ENCODE data around the gene CERS6. TPM values are rescaled to one million over a fixed set of nuclear protein-coding genes. Genes with fewer than 3 reads are reported as not detected.

Gene CERS6
- total and polyA plus RNA-seq, 2 of the 8 experiments (the other 6 are each of a cell fraction or from before 2014, with no cell fraction given) = 6.8 to 28.2 TPM

DNA sequence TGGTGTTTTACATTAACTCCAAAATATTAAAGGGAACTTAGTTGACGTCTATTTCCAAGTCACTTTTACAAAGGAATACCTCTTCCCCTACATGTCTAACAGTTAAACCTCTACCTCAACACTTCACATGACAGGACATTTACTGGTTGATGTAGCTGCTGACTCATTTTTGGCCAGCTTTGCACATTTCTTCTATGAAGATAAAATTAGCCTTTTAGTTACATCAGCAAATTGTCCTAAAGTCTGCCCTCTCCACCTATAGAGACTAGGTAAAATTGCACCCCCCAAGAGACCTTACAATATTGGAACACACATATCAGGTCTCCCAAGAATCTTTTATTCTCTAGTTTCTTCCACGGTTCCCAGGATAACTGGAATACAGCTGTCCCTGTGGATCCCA, 10.1 kb upstream of the CERS6 start:
- Histone ChIP-seq H3K14ac (ENCODE audit: insufficient read length) (no peak overlapping the region), H3K56ac (replicated peaks; ENCODE audit: insufficient read length, low read depth, low read length) (no peak overlapping the region), H2BK15ac (ENCODE audit: low read length) (no peak overlapping the region), H3K4me2 (ENCODE audit: insufficient read depth in 1 of 2, low read depth in 2 of 2, low read length in 2 of 2) (no peak overlapping the region), H3K4ac (replicated peaks; ENCODE audit: insufficient read length, low read depth, low read length) (no peak overlapping the region), H4K20me1 (replicated peaks in 1 of 2; ENCODE audit: control insufficient read depth in 1 of 2, insufficient read depth in 2 of 2, low read length in 2 of 2) (no peaks in the 10 kb centered on the region), H3K23ac (ENCODE audit: insufficient read length) (no peak overlapping the region), H3K79me1 (ENCODE audit: low read depth, low read length) (no peaks in the 10 kb centered on the region), H3K27ac (ENCODE audit: low read depth, low read length) (no peak overlapping the region), H3K9me3 (ENCODE audit: insufficient read depth in 2 of 2, low read depth in 1 of 2, low read length in 1 of 2) (no peaks in the 10 kb centered on the region; a peak in 1 of 4 replicates), H2BK20ac (ENCODE audit: low read length) (no peak overlapping the region), H4K8ac (ENCODE audit: extremely low read depth, insufficient read depth, low read length) (no peak overlapping the region), H4K91ac (replicated peaks; ENCODE audit: insufficient read length, low read length) (no peak overlapping the region), H3K4me1 (replicated peaks in 1 of 4; ENCODE audit: control insufficient read depth in 3 of 4, insufficient read depth in 4 of 4, low read length in 3 of 4) (no peaks in the 10 kb centered on the region), H3K18ac (ENCODE audit: extremely low read depth, low read length) (no peak overlapping the region), H2AK5ac (ENCODE audit: low read depth, low read length) (no peak overlapping the region), H3K79me2 (ENCODE audit: control insufficient read depth in 1 of 2, insufficient read depth in 2 of 2, low read length in 2 of 2) (no peaks in the 10 kb centered on the region), H2BK120ac (replicated peaks; ENCODE audit: low read depth, low read length) (no peak overlapping the region), H3K23me2 (ENCODE audit: low read depth, low read length) (no peaks in the 10 kb centered on the region), H2AFZ (ENCODE audit: low read length) (no peak overlapping the region), H2BK5ac (ENCODE audit: low read depth, low read length) (no peak overlapping the region), H3K9ac (replicated peaks in 1 of 4; ENCODE audit: extremely low read depth in 1 of 4, low read depth in 3 of 4, low read length in 3 of 4) (no peak overlapping the region), H3K4me3 (ENCODE audit: extremely low read depth in 1 of 4, insufficient read depth in 2 of 4, low read depth in 3 of 4, low read length in 4 of 4) (no peak overlapping the region), H3K36me3 (ENCODE audit: control insufficient read depth in 2 of 4, insufficient read depth in 4 of 4, low read length in 3 of 4) (no peaks in the 10 kb centered on the region), H3K27me3 (replicated peaks in 1 of 4; ENCODE audit: control insufficient read depth in 3 of 4, extremely low read depth in 1 of 4, insufficient read depth in 3 of 4, low read length in 3 of 4) (no peaks in the 10 kb centered on the region), H4K5ac (ENCODE audit: insufficient read length, low read depth, low read length) (no peak overlapping the region), H2BK12ac (ENCODE audit: low read depth, low read length) (no peak overlapping the region)
- FAIRE-seq = no peak
- DNase-seq (ENCODE audit: low read depth in 1 of 2, low spot score in 2 of 2) = no peak
- POLR2A ChIA-PET (ENCODE audit: partially characterized antibody) = no interaction called here
- CTCF ChIA-PET (ENCODE audit: partially characterized antibody) = interaction anchor here (0.6 to 1.0 kb wide), 3 partner anchors 41 to 326 kb away, joined by 3 read pairs; no protein-coding TSS in a partner anchor
- 88% methylated on average over 2 of the region's 2 CpGs; no CpG with 5 or more reads in 1 of the 2 experiments for WGBS, 2 experiments (ENCODE audit: extremely low coverage in 1 of 2, insufficient coverage in 1 of 2, insufficient read length in 1 of 2, insufficient replicate concordance in 2 of 2, low coverage in 1 of 2, low lambda C conversion rate in 2 of 2, missing lambda C conversion rate in 1 of 2)
- no peak for TF ChIP-seq RNF2 (IDR thresholded peaks at IDR 0.05; ENCODE audit: borderline replicate concordance, low read depth, low read length, missing control alignments, poor library complexity, severe bottlenecking)
- TF ChIP-seq TAF1 (IDR thresholded peaks at IDR 0.05; ENCODE audit: low read depth, low read length) = no peak
- TF ChIP-seq NANOG (IDR thresholded peaks at IDR 0.05; ENCODE audit: insufficient read depth, low read depth, low read length, poor library complexity, severe bottlenecking) = no peak
- no peak for TF ChIP-seq TBP (IDR thresholded peaks at IDR 0.05; ENCODE audit: low read depth, low read length)
- TF ChIP-seq NRF1 (IDR thresholded peaks at IDR 0.05; ENCODE audit: low read depth, low read length) = no peak
- no peak for TF ChIP-seq BCL11A (IDR thresholded peaks at IDR 0.05; ENCODE audit: low read depth in 2 of 2, low read length in 2 of 2)
- TF ChIP-seq, protein P1, sequence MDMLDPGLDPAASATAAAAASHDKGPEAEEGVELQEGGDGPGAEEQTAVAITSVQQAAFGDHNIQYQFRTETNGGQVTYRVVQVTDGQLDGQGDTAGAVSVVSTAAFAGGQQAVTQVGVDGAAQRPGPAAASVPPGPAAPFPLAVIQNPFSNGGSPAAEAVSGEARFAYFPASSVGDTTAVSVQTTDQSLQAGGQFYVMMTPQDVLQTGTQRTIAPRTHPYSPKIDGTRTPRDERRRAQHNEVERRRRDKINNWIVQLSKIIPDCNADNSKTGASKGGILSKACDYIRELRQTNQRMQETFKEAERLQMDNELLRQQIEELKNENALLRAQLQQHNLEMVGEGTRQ (IDR thresholded peaks at IDR 0.05; ENCODE audit: low read length) = no peak
- no peak for TF ChIP-seq TCF12 (IDR thresholded peaks at IDR 0.05; ENCODE audit: low read depth, low read length)
- no peak for TF ChIP-seq KDM4A (IDR thresholded peaks at IDR 0.05; ENCODE audit: low read depth, low read length, severe bottlenecking)
